CD14-positive monocyte (primary cell): ENCODE results near the gene CNOT6. TPM values are rescaled to one million over a fixed set of nuclear protein-coding genes. Genes with fewer than 3 reads are reported as not detected.
A peak's percentile ranks its signal among the peaks of the same experiment; 100 is the strongest.

Experiments used
- DNase-seq, 3 donors: peaks; one replicate each; pipeline ENCODE4 v3.0.0-alpha.2; 2011 to 2022
- H2AFZ ChIP-seq: 2 replicates; pipeline ENCODE4 v1.6.0; 2012; ENCODE audit warnings: mild to moderate bottlenecking, low read depth, low read length, inconsistent platforms; ENCODE audit not compliant: insufficient read depth, poor library complexity, severe bottlenecking
- H3K27ac ChIP-seq, 2 donors: 1 replicate in 1 of 2; 2 replicates in 1 of 2; pipeline ENCODE4 v1.5.1; 2012 to 2013; ENCODE audit warnings: low read length in 2 of 2, control low read depth in 1 of 2, inconsistent platforms in 1 of 2, low read depth in 1 of 2, mild to moderate bottlenecking in 1 of 2
- H3K27me3 ChIP-seq, 2 donors: one replicate each; pipeline versions ENCODE4 v1.6.0 to v1.6.1; 2011 to 2013; ENCODE audit warnings: low read length in 2 of 2; ENCODE audit not compliant: control insufficient read depth in 2 of 2, insufficient read depth in 2 of 2
- H3K36me3 ChIP-seq, 2 donors: replicated peaks in 1 of 2; 1 replicate in 1 of 2; 2 replicates in 1 of 2; pipeline versions ENCODE4 v1.5.1 to v1.6.1; 2012 to 2013; ENCODE audit warnings: low read length in 2 of 2, control low read depth in 1 of 2, inconsistent platforms in 1 of 2, mild to moderate bottlenecking in 1 of 2; ENCODE audit not compliant: insufficient read depth in 2 of 2, control insufficient read depth in 1 of 2
- H3K4me1 ChIP-seq, 2 donors: 1 replicate in 1 of 2; 2 replicates in 1 of 2; pipeline versions ENCODE4 v1.5.1 to v1.6.1; 2012 to 2013; ENCODE audit warnings: low read length in 2 of 2, control low read depth in 1 of 2, inconsistent platforms in 1 of 2, mild to moderate bottlenecking in 1 of 2, moderate library complexity in 1 of 2; ENCODE audit not compliant: insufficient read depth in 2 of 2, control insufficient read depth in 1 of 2
- H3K4me2 ChIP-seq: replicated peaks from 2 replicates; pipeline ENCODE3; 2012; ENCODE audit warnings: low read length, moderate library complexity, mild to moderate bottlenecking; ENCODE audit not compliant: poor library complexity, severe bottlenecking; ENCODE audit errors: extremely low read depth
- H3K4me3 ChIP-seq, 3 experiments: fragments of 200-600 bp in 1 of 3; sonication (generic) in 1 of 3; replicated peaks in 1 of 3; 1 replicate in 2 of 3; 2 replicates in 1 of 3; pipeline ENCODE4 v1.5.1; 2011 to 2013; ENCODE audit warnings: low read length in 3 of 3, mild to moderate bottlenecking in 3 of 3, control low read depth in 2 of 3, low read depth in 2 of 3, inconsistent platforms in 1 of 3, moderate library complexity in 1 of 3
- H3K79me2 ChIP-seq: 2 replicates; pipeline ENCODE4 v1.6.0; 2012; ENCODE audit warnings: mild to moderate bottlenecking, control low read depth, inconsistent platforms, low read length, moderate library complexity; ENCODE audit not compliant: insufficient read depth
- H3K9ac ChIP-seq: 2 replicates; pipeline ENCODE4 v1.6.0; 2017; ENCODE audit warnings: low read length, mild to moderate bottlenecking; ENCODE audit not compliant: insufficient read depth, poor library complexity, severe bottlenecking
- H3K9me3 ChIP-seq, 2 donors: replicated peaks in 1 of 2; 1 replicate in 1 of 2; 2 replicates in 1 of 2; pipeline versions ENCODE4 v1.5.1 to v1.6.1; 2012 to 2013; ENCODE audit warnings: low read length in 2 of 2, control low read depth in 1 of 2; ENCODE audit not compliant: control insufficient read depth in 1 of 2, insufficient read depth in 1 of 2
- H4K20me1 ChIP-seq: 2 replicates; pipeline ENCODE4 v1.6.0; 2012; ENCODE audit warnings: mild to moderate bottlenecking, low read length, control low read depth, moderate library complexity; ENCODE audit not compliant: insufficient read depth
- H3K27ac Mint-ChIP-seq, 7 donors: one replicate each; pipeline ENCODE4 v1.8.0; 2020; ENCODE audit warnings: mild to moderate bottlenecking in 7 of 7, mixed read lengths in 7 of 7, moderate library complexity in 6 of 7, inconsistent platforms in 2 of 7
- H3K27me3 Mint-ChIP-seq, 3 donors: one replicate each; pipeline ENCODE4 v1.8.0; 2021 to 2022; ENCODE audit warnings: low read depth in 3 of 3, mild to moderate bottlenecking in 3 of 3, mixed read lengths in 3 of 3, moderate library complexity in 3 of 3, inconsistent platforms in 1 of 3
- H3K36me3 Mint-ChIP-seq, 2 donors: one replicate each; pipeline ENCODE4 v1.8.0; 2020; ENCODE audit warnings: mixed read lengths in 2 of 2, inconsistent platforms in 1 of 2, mild to moderate bottlenecking in 1 of 2
- H3K4me1 Mint-ChIP-seq: one replicate; pipeline ENCODE4 v1.8.0; 2020; ENCODE audit warnings: mild to moderate bottlenecking, mixed read lengths
- H3K4me3 Mint-ChIP-seq, 2 donors: one replicate each; pipeline ENCODE4 v1.8.0; 2020; ENCODE audit warnings: mild to moderate bottlenecking in 2 of 2, mixed read lengths in 2 of 2, moderate library complexity in 1 of 2
- H3K9me3 Mint-ChIP-seq, 7 donors: one replicate each; pipeline ENCODE4 v1.8.0; 2020 to 2022; ENCODE audit warnings: mixed read lengths in 7 of 7, mild to moderate bottlenecking in 6 of 7, moderate library complexity in 6 of 7, inconsistent platforms in 2 of 7
- WGBS: methylation state at CpG from one replicate; pipeline ENCODE4 v1.1.5; 2013; ENCODE audit warnings: missing lambda C conversion rate; ENCODE audit not compliant: insufficient coverage; 5-methylcytosine and 5-hydroxymethylcytosine counted together
- intact Hi-C, 2 donors: fragments of 100-400 bp; cut with micrococcal nuclease; formaldehyde crosslinking; loops; one replicate each; pipeline versions ENCODE4 v1.15.0 to v1.15.1; 2023
- polyA plus RNA-seq, 3 donors: library from polyadenylated mRNA; depleted of rRNA in 1 of 3; unstranded in 2 of 3; stranded (reverse) in 1 of 3; fragments of 300-500 nt in 2 of 3; fragments of >200 nt in 1 of 3; fragmentation: Illumina TruSeq in 2 of 3; gene quantifications; 1 replicate in 2 of 3; 2 replicates in 1 of 3; pipeline ENCODE4 v1.2.3, GENCODE V29; 2012 to 2021
- TF ChIP-seq, protein P1 (sequence below): fragments of 200-600 bp; IDR thresholded peaks from one replicate; pipeline ENCODE4 v1.8.0; 2022; ENCODE audit warnings: antibody characterized with exemption, mild to moderate bottlenecking

The CNOT6 gene
- polyA plus RNA-seq, 3 donors: 4.8 to 9.5 (median 7.7) TPM

DNA sequence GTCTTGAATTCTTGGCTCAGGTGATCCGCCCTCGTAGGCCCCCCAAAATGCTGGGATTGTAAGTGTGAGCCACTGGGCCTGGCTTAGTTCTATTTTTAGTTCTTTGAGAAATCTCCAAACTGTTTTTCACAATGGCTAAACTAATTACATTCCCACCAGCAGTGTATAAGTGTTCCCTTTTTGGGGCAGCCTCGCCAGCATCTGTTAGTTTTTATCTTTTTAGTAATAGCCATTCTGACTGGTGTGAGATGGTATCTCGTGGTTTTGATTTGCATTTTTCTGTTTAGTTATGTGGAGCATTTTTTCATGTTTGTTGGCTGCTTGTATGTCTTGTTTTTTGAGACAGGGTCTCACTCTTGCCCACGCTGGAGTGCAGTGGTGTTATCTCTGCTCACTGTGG is 28.2 kb downstream of the CNOT6 start:
- Histone ChIP-seq H4K20me1 (peaks cover 45% of the 10 kb centered on the region), H3K4me3 (no peak overlapping the region), H3K36me3 (peaks cover 0 to under 1% of the 10 kb centered on the region in 2 donors), H3K27me3 (no peaks in the 10 kb centered on the region), H3K27ac (peak overlapping the region in 1 of 2 donors; percentile 47), H3K79me2 (peaks cover 94% of the 10 kb centered on the region), H3K9ac (peak overlapping the region; percentile 22), H3K4me1 (peaks cover 21 to 37% of the 10 kb centered on the region in 2 donors), H3K4me2 (no peak overlapping the region), H3K9me3 (no peaks in the 10 kb centered on the region), H2AFZ (no peak overlapping the region)
- Mint-ChIP-seq H3K9me3 (peaks cover 0 to 3% (median 0%) of the 10 kb centered on the region in 7 donors), H3K4me1 (peaks cover 57% of the 10 kb centered on the region), H3K36me3 (peaks cover 6 to 7% of the 10 kb centered on the region in 2 donors), H3K4me3 (no peak overlapping the region), H3K27ac (peak overlapping the region in 6 of 7 donors; percentile 5 to 73 (median 43)), H3K27me3 (peaks cover 0 to 2% (median 0%) of the 10 kb centered on the region in 3 donors)
- 93% methylated on average over 2 of the region's 5 CpGs for WGBS
- TF ChIP-seq, protein P1, sequence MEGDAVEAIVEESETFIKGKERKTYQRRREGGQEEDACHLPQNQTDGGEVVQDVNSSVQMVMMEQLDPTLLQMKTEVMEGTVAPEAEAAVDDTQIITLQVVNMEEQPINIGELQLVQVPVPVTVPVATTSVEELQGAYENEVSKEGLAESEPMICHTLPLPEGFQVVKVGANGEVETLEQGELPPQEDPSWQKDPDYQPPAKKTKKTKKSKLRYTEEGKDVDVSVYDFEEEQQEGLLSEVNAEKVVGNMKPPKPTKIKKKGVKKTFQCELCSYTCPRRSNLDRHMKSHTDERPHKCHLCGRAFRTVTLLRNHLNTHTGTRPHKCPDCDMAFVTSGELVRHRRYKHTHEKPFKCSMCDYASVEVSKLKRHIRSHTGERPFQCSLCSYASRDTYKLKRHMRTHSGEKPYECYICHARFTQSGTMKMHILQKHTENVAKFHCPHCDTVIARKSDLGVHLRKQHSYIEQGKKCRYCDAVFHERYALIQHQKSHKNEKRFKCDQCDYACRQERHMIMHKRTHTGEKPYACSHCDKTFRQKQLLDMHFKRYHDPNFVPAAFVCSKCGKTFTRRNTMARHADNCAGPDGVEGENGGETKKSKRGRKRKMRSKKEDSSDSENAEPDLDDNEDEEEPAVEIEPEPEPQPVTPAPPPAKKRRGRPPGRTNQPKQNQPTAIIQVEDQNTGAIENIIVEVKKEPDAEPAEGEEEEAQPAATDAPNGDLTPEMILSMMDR: no peak
- no peak for DNase-seq
- intact Hi-C loops: no loop called here

DNA sequence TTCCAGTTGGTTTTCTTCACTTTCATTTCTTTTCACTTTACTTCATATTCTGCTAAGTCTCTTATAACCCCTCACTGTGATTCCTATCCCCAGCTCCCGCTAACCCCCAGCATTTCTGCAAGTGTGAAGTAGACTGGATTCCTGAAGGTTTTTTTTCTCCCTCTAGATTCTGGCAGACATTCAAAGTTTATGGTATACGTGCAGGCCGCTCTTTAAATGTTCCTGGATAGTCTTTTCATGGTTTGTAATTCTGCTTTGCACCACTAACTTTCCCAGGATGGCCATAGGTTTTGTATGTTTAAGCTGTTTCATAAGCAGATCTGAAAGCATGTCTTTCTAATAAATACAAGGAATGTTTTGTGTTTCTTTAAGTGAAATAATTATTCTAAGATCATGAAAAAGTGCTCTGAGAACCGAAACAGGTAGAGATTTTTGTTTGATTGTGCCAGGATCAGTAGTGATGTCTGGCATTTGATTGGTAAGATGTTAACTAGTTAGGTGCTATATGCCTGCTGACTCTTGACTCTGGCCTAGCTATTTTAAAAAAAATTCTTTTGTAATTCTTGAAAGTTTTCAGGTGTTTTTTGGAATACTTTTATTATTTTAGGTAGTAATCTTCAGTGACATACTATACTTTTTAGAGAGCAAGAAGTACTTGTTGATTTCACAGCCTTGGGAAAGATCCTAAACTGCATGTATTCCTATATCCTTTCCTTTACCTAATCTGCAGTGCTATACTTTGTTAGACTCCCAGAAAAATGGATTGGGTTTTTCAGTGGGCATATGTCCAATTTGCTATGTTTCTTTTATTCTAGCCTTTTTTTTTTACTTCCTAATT is 29.7 kb downstream of the CNOT6 start:
- Histone ChIP-seq H3K9ac (no peak overlapping the region), H3K79me2 (peaks cover 90% of the 10 kb centered on the region), H3K4me3 (no peak overlapping the region), H3K4me1 (peaks cover 16 to 31% of the 10 kb centered on the region in 2 donors), H2AFZ (no peak overlapping the region), H3K4me2 (no peak overlapping the region), H4K20me1 (peaks cover 51% of the 10 kb centered on the region), H3K27ac (peak overlapping the region in 1 of 2 donors; percentile 47), H3K36me3 (peaks cover 0 to 6% of the 10 kb centered on the region in 2 donors), H3K27me3 (no peaks in the 10 kb centered on the region), H3K9me3 (no peaks in the 10 kb centered on the region)
- peaks cover 50% of the 10 kb centered on the region for H3K4me1 Mint-ChIP-seq
- H3K27ac Mint-ChIP-seq: peak overlapping the region in 3 of 7 donors; percentile 18 to 74 (median 47)
- 100% methylated on average over 1 of the region's 4 CpGs for WGBS
- H3K27me3 Mint-ChIP-seq: peaks cover 0 to 2% (median 0%) of the 10 kb centered on the region in 3 donors
- H3K9me3 Mint-ChIP-seq: peaks cover 0 to 3% (median 0%) of the 10 kb centered on the region in 7 donors
- TF ChIP-seq, protein P1: no peak
- no peak overlapping the region for H3K4me3 Mint-ChIP-seq
- DNase-seq: no peak
- H3K36me3 Mint-ChIP-seq: peaks cover 6 to 11% of the 10 kb centered on the region in 2 donors
- intact Hi-C loops: no loop called here
